GM21381 (cell line): Measurements from ENCODE around the gene ATAD2B.

Experiments used
- ATAC-seq: cut with Tn5 transposase; IDR thresholded peaks from one replicate; pipeline ENCODE4 v1.9.1; 2021; ENCODE audit warnings: mild to moderate bottlenecking, moderate library complexity; ENCODE audit not compliant: unreplicated experiment

Gene ATAD2B

DNA sequence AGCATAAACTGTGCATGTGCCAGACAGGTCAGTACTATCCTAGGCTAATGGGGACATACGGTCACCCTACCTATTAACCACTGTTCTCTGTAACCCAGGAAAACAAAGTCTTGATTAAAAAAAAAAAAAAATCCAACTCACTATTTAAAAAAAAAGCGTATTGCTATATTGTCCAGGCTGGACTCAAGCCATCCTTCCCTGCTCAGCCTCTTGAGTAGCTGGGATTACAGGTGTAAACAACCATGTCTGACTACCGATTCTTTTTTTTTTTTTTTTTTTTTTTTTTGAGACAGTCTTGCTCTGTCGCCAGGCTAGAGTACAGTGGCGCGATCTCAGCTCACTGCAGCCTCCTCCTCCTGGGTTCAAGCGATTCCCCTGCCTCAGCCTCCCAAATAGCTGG lies 11.6 kb downstream of the ATAD2B start:
- ATAC-seq = no peak

DNA sequence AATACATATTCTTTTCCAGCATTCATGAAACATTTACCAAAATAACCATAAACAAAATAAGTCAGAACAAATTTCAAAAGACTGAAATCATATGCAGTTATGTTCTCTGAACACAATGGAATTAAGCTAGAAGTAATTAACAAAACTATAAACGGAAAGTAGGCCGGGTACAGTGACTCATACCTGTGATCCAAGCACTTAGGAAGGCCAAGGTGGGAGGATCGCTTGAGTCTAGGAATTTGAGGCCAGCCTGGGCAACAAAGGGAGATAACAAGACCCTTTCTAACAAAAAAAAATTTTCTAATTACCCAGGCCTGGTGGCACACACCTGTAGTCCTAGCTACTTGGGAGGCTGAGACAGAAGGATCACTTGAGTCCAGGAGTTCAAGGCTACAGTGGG lies 14.9 kb downstream of the ATAD2B start:
- ATAC-seq = no peak

DNA sequence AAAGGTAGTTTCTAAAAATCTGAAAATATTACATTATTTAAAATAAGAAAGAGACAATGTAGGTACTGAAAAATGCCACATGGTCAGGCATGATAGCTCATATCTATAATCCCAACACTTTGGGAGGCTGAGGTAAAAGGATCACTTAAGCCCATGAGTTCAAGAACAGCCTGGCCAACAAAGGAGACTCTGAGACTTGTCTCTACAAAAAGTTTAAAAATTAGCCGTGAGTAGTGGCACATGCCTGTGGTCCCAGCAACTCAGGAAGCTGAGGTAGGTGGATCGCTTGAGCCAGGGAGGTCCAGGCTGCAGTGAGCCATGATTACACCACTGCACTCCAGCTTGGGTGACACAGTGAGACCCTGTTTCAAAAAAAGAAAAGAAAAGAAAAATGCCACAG lies 21.8 kb downstream of the ATAD2B start:
- ATAC-seq = no peak

DNA sequence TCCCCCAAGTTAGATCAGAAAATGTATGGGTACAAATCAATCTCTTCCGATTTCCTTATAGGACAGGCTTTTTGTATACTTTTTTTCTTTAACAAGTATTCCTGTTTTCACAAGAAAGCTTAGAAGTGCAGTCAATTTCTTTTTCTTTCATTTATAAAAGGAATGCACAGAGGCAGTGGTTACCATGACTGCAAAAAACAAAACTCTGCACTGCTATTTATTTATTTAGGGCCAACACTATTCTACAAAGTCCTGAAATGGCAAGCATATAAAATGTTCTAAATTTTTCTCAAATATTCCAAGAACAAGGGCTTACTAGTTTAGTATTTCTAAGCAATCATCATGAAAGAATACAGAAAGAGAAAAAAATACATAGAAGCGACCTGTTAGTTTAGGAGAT lies 22.2 kb downstream of the ATAD2B start:
- no peak for ATAC-seq

DNA sequence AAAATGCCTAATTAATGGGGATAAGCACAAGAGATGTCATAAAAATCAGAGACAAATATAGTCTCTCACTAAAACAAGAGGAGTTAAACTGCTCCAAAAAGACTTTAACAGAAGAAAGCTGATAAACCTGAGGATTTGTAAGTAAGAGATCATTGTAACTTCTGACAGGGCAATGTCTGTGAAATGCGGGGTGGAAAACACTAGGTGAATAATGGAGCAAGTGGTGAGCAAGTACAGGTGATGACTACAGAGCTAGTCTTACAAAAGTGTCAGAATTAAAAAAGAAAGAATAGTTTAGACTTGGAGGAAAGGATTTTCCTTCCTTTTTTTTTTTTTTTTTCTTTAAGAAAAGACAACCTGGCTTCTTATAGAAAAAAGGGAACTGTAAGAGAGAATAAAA lies 22.7 kb downstream of the ATAD2B start:
- no peak for ATAC-seq

DNA sequence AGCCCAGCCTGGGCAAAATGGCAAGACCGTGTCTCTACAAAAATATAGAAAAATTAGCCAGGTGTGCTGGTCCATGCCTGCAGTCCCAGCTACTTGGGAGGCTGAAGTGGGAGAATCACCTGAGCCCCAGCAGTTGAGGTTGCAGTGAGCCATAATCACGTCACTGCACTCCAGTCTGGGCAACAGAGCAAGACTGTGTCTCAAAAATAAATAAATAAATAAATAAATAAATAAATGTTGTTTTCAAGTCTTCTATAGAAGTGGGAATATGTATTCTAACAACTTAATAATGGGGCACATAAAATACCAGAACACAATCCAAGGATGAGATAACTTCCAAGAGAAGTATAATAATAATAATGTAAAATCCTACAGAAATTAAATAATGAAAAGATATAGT lies 23.9 kb downstream of the ATAD2B start:
- ATAC-seq = no peak

DNA sequence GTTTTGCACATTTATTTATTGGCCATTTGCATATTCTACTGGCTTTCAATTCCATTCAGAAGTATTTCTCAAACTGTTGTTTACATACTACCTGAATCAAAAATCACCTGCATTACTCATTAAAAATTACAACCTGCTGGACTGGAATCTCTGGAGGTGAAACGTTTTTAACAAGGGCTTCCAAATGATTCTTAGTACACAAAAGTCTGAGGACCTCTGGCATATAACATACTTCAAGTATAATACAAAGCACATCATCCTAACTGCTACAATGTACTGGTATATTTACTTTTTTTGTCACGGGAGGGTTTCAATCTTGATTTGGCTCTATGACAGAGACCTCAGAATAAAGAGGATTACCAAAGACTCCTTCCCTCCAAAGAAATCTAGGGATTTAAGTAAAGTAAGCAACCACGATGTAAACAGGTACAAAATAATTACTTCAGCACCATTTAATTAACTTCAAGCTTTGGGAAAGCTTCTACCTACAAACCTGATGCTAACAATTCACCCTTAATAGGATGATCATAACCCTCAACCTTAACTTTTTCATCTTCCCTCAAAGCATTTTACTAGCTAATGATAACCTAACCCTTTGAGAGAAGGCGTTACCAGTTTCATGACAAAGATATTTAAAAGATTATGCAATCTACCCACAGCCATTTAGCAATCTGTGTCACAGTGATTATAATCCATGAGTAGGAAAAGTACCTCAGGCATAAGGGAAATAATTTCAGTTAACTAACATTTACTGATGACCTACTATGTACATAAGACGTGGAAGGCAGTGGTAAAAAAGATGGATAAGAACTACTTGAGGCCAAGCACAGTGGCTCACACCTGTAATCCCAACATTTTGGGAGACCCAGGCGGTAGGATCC lies 24.7 kb downstream of the ATAD2B start:
- no peak for ATAC-seq

DNA sequence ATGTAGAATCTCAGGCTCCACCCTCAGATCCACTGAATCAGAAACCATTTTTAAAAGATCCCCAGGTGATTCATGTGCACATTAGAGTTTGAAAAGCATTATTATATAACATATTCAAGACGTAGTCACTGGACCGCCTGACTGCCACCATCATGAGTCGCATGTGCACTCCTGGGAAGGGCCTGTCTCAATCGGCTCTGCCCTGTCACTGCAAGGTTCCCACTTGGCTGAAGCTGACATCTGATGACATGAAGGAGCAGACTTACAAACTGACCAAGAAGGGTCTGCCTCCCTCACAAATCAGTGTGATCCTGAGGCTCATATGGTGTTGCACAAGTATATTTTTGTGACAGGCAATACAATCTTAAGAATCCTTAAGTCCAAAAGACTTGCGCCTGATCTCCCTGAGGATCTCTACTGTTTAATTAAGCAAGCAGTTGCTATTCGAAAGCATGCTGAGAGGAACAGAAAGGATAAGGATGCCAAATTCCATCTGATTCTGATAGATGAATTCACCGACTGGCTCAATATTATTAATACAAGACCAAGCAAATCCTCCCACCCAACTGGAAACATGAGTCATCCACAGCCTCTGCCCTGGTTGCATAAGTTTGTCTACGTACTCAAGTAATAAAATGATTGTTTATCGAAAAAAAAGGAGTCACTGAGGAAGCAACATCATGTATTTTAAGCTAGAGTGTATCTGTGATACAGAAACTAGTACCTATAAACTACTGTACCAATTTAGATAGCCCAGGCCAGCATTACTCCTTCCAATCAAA lies 26.2 kb downstream of the ATAD2B start:
- ATAC-seq = no peak

DNA sequence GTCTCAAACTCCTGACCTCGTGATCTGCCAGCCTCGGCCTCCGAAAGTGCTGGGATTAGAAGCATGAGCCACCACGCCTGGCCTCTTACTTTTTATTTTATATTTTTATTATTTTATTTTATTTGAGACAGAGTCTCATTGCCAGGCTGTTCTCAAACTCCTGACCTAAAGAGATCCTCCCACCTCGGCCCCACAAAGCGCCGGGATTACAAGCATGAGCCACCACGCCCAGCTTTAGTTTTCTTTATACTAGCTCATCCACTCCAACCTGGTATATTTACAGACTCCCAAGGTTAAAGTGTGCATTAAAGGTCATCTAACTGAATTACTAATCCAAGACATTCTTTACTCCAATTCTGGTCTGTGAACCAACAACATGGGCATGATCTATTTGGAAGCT lies 26.8 kb downstream of the ATAD2B start:
- ATAC-seq = no peak

DNA sequence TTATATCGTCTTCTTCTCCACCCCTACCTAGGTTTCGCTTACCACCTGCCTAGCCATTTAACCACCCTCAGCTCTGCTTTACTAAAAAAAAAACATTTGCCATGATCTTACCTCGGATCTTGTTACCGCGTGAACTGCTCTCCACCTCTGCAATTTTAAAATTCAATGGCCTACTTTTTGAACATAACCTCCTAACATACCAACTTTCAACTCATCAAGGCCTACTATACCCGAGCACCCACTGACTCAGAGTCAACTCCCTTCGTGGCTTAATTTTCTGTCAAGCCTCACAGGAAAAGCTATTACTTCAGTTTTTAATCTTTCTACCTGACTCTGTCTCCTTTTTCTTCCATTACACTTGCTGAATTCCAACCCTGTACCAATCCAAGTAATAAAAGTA lies 55.7 kb downstream of the ATAD2B start:
- ATAC-seq = no peak

DNA sequence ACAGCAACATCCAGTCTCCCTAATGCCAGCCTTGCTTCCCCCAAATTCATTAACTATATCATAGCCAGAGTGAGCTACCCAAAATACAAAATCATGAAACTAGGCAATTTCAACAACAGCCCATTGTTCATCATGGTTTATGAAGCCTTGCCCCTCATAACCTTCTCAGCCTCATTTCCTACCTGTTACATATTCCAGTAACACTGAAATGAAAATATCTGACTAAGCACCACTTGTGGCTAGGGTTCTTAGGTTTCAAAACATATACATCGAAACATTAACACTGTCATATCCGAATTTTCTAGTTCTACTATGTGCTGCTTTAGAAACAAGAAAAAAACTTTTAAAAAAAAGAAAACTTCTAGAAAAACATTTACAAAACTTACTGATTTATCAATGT lies 59.5 kb downstream of the ATAD2B start:
- no peak for ATAC-seq

DNA sequence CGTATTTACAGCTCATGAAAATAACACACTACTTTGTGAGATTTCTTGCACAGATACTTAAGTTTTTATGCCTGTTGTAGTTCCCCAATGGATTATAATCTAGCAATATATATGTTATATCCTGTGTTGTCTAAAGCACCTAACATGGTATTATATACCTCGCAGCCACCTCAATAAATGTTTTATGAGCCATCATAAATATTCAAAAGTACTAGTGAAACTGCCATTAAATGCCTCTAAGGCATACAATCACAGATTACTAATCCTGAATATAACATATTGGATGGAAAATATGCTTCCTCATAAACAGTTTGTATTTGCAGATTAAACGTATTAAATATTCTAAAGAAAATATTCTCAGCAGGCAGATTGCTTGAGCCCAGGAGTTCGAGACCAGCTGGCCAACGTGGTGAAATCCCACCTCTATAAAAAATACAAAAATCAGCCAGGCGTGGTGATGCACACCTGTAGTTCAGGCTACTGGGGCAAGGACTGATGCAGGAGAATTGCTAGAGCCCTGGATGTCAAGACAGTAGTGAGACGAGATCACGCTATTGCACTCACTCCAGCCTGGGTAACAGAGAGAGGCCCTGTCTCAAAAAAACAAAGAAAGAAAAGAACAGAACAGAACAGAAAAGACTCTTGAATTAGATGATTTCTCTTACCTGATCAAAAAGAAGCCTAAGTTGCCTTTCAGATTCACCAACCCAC lies 64.1 kb downstream of the ATAD2B start:
- no peak for ATAC-seq

DNA sequence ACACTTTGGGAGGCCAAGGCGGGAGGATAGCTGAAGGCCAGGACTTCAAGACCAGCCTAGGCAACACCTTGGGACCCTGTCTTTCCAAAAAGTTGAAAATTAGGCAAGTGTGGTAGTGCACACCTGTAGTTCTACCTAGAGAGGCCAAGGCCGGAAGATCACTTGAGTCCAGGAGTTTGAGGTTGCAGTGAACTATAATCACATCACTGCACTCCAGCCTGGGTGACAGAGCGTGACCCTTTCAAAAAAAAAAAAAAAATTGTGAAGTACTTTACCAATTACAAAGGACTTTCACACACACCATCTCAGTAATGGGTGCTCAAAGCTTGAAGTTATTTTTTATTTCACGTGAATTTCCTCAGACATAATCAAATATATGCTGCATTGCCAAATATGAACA lies 65.0 kb downstream of the ATAD2B start:
- no peak for ATAC-seq

DNA sequence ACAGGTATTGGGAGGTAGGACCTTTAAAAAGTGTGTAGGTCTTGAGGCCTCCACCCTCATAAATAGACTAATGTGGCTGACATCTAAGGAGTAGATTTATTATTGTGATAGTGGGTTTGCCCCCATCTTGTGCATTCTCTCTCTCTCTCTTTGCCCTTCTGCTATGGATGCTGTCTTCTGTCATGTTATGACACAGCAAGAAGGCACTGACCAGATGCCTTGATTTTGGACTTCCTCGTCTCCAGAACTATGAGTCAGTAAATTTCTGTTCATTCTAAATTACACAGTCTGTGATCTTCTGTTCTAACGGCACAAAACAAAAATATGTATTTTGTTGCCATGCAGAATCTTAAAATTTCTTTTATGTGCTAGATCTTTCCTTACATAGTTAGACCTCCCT lies 66.9 kb downstream of the ATAD2B start:
- no peak for ATAC-seq

DNA sequence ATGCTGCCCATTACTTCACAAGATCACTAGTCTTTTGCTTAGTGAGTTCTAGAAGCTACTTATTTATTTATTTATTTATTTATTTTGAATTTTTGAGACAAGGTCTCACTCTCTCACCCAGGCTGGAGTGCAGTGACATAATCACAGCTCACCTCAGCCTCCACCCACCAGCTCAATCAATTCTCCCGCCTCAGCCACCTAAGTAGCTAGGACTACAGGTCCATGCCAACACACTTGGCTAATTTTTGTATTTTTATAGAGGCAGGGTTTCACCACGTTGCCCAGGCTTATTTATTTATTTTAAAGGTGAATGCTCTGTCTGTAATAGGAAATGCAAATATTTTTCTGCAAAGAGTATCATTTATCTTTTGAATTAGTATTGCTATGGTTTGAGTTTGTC lies 67.7 kb downstream of the ATAD2B start:
- no peak for ATAC-seq

DNA sequence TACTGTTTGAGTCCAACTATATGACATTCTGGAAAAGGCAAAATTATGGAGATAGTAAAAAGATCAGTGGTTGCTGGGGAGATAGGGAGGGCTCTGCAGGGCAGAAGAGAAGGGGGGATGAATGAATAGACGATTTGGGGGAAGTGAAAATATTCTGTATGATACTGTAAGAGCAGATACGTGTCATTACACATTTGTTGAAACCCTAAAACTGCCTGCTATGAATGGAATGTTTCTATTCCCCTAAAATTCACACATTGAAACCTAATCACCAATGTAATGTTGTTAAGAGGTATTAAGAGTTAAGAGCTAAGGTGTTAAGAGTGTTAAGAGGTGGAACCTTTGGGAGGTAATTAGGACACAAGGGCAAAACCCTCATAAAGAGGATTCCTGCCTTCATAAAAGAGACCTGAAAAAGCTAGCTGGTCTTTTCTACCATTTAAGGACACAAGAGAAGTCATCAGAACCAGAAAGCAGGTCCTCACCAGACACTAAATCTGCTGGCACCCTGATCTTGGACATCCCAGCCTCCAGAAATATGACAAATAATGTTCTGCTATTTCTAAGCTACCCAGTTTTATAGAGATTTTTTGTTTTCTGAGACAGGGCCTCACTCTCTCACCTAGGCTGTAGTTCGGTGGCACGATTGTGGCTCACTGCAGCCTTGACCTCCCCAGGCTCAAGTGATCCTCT lies 76.2 kb downstream of the ATAD2B start:
- peak; percentile 84 for ATAC-seq

DNA sequence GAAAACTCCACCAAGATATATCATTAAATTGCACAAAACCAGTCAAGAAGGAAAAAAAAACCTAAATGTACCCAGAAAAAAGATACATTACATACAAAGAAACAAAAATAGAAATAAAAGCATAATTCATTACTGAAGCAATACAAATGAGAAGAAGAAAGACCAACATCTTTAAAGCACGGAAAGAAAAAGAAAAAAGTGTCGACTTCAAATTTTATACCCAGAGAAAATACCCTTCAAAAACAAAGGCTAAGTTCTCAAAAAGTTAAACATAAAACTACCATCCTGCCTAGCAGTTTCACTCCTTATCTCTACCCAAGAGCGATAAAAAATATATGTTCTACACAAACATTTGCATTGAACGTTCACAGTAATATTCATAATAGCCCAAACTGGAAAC lies 82.0 kb downstream of the ATAD2B start:
- ATAC-seq = no peak

DNA sequence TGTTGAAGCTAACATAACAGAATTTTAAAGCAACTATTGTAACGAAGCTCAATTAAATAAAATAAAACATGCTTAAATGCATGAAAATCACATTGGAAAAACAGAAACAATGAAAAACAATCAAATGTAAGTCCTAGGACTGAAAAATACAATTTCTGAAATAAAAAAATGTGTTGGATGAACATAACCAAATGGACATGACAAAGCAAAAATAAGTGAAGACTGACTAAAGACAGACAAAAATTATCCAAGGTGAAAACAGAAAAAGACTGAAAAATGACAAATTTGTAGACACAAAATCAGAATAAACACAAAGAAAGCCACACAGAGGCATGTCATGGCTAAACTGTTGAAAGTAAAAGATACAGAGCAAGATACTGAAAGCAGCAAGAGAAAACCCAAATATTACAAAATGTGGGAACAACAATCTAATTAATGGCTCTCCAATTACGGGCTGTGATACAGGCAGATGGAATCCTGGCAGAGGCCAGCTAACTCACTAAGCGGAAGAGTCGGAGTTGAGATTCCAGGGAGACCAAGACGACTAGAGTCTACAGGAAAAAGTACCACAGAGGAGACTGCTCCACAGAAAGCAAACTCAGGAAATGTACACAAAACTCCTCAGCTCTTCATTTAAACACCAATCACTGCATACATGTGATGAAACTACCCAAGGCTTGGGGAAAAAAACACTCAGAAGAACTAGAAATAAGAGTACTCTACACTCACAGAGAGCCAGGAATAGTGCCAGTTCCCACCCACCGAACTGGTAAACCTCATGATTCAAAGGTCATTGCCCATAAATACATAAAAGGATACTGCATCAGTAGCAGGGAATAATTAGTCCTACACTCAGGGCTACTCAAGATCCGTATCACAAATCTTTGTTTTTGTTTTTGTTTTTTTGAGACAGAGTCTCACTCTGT lies 83.6 kb downstream of the ATAD2B start:
- ATAC-seq = no peak

DNA sequence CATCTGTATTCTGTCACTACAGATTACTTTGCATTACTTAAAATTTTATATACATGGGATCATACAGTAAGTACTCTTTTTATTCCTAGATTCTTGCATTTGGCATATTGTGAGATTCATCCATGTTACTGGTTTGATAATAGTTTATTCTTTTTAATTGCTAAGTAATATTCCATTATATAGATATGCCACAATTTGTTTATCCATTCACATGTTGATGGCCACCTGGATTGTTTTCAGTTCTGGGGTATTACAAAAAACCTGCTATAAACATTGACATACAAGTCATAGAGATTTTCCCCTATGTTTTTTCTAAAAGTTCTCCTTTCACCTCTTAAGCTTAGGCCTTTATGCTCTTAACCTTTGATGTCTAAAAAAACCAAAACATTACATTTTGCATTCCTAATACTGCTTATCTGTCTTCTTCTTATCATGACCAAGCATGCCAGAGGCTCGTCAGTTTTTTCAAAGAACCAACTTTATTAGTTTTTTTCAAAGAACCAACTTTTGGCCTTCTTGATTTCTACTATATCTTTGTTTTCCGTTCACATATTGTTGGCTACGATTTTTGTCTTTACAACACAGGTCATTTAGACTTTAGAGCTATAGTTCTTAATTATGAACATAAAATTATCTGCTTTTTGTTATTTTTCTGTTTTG lies 86.9 kb downstream of the ATAD2B start:
- no peak for ATAC-seq
